A549 (cell line): Measurements from ENCODE around the gene KLF4. TPM values are rescaled to one million over a fixed set of nuclear protein-coding genes. Genes with fewer than 3 reads are reported as not detected.
A peak's percentile ranks its signal among the peaks of the same experiment; 100 is the strongest.

ENCODE experiments used
- ATAC-seq, 2 experiments: fragments of 200-7000 bp in 1 of 2; fragments of >200 bp in 1 of 2; cut with Nextera tagmentation in 1 of 2; cut with Tn5 transposase in 1 of 2; 3 replicates each; pipeline versions ENCODE4 v1.8.0 to v1.9.1; 2018 to 2020; ENCODE audit warnings: mild to moderate bottlenecking in 1 of 2, moderate library complexity in 1 of 2
- CTCF ChIA-PET: fragments of 300-600 bp; sonication (Branson Sonifier 250); formaldehyde crosslinking; extraction: SDS; loops from one replicate; lab custom pipeline; 2021; ENCODE audit warnings: antibody characterized with exemption, inconsistent platforms; lab: Yijun Ruan, JAX
- POLR2A ChIA-PET: fragments of 350-600 bp; formaldehyde crosslinking; extraction: SDS; loops from one replicate; lab custom pipeline; 2021; ENCODE audit warnings: antibody characterized with exemption, inconsistent platforms; lab: Yijun Ruan, JAX
- DNase-seq, 2 experiments: peaks; one replicate each; pipeline versions ENCODE4 v3.0.0 to v3.0.0-alpha.2; 2011 to 2016; ENCODE audit warnings: low read depth in 1 of 2, low spot score in 1 of 2
- FAIRE-seq: peaks from 2 replicates; lab custom pipeline; 2011; peaks lifted over from hg19 to GRCh38; lab: Jason Lieb, UNC
- H3K27ac ChIP-seq, 2 experiments: fragments of >200 bp; sonication (Bioruptor Twin); formaldehyde crosslinking; 3 replicates each; pipeline ENCODE4 v1.5.1; 2016 to 2017
- H3K4me1 ChIP-seq: fragments of >200 bp; sonication (Bioruptor Twin); formaldehyde crosslinking; 3 replicates; pipeline ENCODE4 v1.6.1; 2016
- H3K4me2 ChIP-seq: fragments of >200 bp; sonication (Bioruptor Twin); formaldehyde crosslinking; 3 replicates; pipeline ENCODE4 v1.6.1; 2016
- H3K4me3 ChIP-seq: fragments of >200 bp; sonication (Bioruptor Twin); formaldehyde crosslinking; 3 replicates; pipeline ENCODE4 v1.5.1; 2016
- H3K9me3 ChIP-seq: fragments of >200 bp; sonication (Bioruptor Twin); formaldehyde crosslinking; 3 replicates; pipeline ENCODE4 v1.6.1; 2016
- CEBPB ChIP-seq, 2 experiments: fragments of >200 bp in 1 of 2; sonication (Bioruptor Twin) in 1 of 2; formaldehyde crosslinking in 1 of 2; IDR thresholded peaks; 2 replicates each; pipeline ENCODE4 v1.6.1; 2012 to 2016
- CHD2 ChIP-seq: fragments of 150-350 bp; IDR thresholded peaks from 2 replicates; pipeline ENCODE4 v1.6.1; 2014; ENCODE audit warnings: low read length; ENCODE audit not compliant: partially characterized antibody
- EP300 ChIP-seq, 2 experiments: fragments of >200 bp; sonication (Bioruptor Twin); formaldehyde crosslinking; IDR thresholded peaks; 2 replicates in 1 of 2; 3 replicates in 1 of 2; pipeline ENCODE4 v1.6.1; 2016 to 2017
- ESRRA ChIP-seq: fragments of 150-350 bp; IDR thresholded peaks from 2 replicates; pipeline ENCODE4 v1.6.1; 2014; ENCODE audit warnings: mild to moderate bottlenecking, low read length, borderline replicate concordance
- FOSL2 ChIP-seq, 2 experiments: fragments of 450-650 bp in 1 of 2; fragments of >200 bp in 1 of 2; sonication (Bioruptor Twin) in 1 of 2; formaldehyde crosslinking; IDR thresholded peaks; 2 replicates each; pipeline versions ENCODE4 v1.5.0 to v1.6.1; 2016 to 2020; ENCODE audit warnings: mild to moderate bottlenecking in 1 of 2, moderate library complexity in 1 of 2
- HDAC2 ChIP-seq: fragments of 200-600 bp; sonication (generic); IDR thresholded peaks from 2 replicates; pipeline ENCODE4 v1.6.1; 2016
- HOXB13 ChIP-seq: fragments of 250-450 bp; sonication (Bioruptor Pico); IDR thresholded peaks from 2 replicates; pipeline ENCODE4 v1.5.0; 2020; ENCODE audit warnings: low read depth, mild to moderate bottlenecking, moderate library complexity
- MYC ChIP-seq: IDR thresholded peaks from 2 replicates; pipeline ENCODE4 v1.6.1; 2012; ENCODE audit warnings: mild to moderate bottlenecking, inconsistent platforms, low read length, improper control_type of control experiment, borderline replicate concordance
- NR3C1 ChIP-seq: fragments of >200 bp; sonication (Bioruptor Twin); formaldehyde crosslinking; IDR thresholded peaks from 3 replicates; pipeline ENCODE4 v1.6.1; 2017
- RFX5 ChIP-seq: fragments of 450-650 bp; IDR thresholded peaks from 2 replicates; pipeline ENCODE4 v1.7.1; 2014; ENCODE audit warnings: antibody characterized with exemption, mild to moderate bottlenecking, moderate library complexity
- RNF2 ChIP-seq: fragments of 200-600 bp; sonication (generic); IDR thresholded peaks from 2 replicates; pipeline ENCODE4 v1.6.1; 2016; ENCODE audit warnings: low read depth, mild to moderate bottlenecking, antibody characterized with exemption, moderate library complexity, borderline replicate concordance
- TFCP2L1 ChIP-seq: fragments of 250-450 bp; sonication (Bioruptor Pico); IDR thresholded peaks from 2 replicates; pipeline ENCODE4 v1.5.0; 2021; ENCODE audit warnings: mild to moderate bottlenecking
- TP53 ChIP-seq: fragments of 250-450 bp; sonication (Bioruptor Pico); IDR thresholded peaks from 2 replicates; pipeline ENCODE4 v1.5.0; 2021; ENCODE audit warnings: mild to moderate bottlenecking, moderate library complexity
- ZSCAN20 ChIP-seq: fragments of 250-450 bp; sonication (Bioruptor Pico); IDR thresholded peaks from 2 replicates; pipeline ENCODE4 v1.8.0; 2022; ENCODE audit warnings: mild to moderate bottlenecking, moderate library complexity
- WGBS: methylation state at CpG from one replicate; pipeline ENCODE4 v1.1.6; 2017; ENCODE audit errors: missing lambda C conversion rate; 5-methylcytosine and 5-hydroxymethylcytosine counted together
- polyA plus RNA-seq, 4 experiments: library from polyadenylated mRNA; depleted of rRNA in 3 of 4; stranded (reverse); fragments of >200 nt; fragmentation: RNase III in 1 of 4; extraction: RNeasy Plus Mini Kit Qiagen cat#74134 plus additional on column Dnase treatment in 1 of 4; gene quantifications; 2 replicates in 3 of 4; 3 replicates in 1 of 4; pipeline ENCODE4 v1.2.3, GENCODE V29; 2011 to 2017
- TF ChIP-seq, protein P1 (sequence below): fragments of 250-450 bp; sonication (Bioruptor Pico); IDR thresholded peaks from 2 replicates; pipeline ENCODE4 v1.5.0; 2021; ENCODE audit warnings: mild to moderate bottlenecking, moderate library complexity, borderline replicate concordance
- TF ChIP-seq, protein P2 (sequence below): IDR thresholded peaks from 2 replicates; pipeline ENCODE4 v1.6.1; 2012
- TF ChIP-seq, protein P3 (sequence below): fragments of 200-600 bp; sonication (generic); IDR thresholded peaks from 2 replicates; pipeline ENCODE4 v1.6.1; 2016; ENCODE audit warnings: antibody characterized with exemption, mild to moderate bottlenecking, moderate library complexity
- TF ChIP-seq, protein P4 (sequence below): IDR thresholded peaks from 2 replicates; pipeline ENCODE4 v1.6.1; 2012; ENCODE audit warnings: low read depth, borderline replicate concordance
- TF ChIP-seq, protein P5 (sequence below): fragments of 150-350 bp; IDR thresholded peaks from 2 replicates; pipeline ENCODE4 v1.6.1; 2014; ENCODE audit warnings: low read depth, mild to moderate bottlenecking, low read length

The KLF4 gene
- polyA plus RNA-seq, 2 of the 4 experiments (the other 2 are of a cell fraction): 3.6 to 8.3 TPM

DNA sequence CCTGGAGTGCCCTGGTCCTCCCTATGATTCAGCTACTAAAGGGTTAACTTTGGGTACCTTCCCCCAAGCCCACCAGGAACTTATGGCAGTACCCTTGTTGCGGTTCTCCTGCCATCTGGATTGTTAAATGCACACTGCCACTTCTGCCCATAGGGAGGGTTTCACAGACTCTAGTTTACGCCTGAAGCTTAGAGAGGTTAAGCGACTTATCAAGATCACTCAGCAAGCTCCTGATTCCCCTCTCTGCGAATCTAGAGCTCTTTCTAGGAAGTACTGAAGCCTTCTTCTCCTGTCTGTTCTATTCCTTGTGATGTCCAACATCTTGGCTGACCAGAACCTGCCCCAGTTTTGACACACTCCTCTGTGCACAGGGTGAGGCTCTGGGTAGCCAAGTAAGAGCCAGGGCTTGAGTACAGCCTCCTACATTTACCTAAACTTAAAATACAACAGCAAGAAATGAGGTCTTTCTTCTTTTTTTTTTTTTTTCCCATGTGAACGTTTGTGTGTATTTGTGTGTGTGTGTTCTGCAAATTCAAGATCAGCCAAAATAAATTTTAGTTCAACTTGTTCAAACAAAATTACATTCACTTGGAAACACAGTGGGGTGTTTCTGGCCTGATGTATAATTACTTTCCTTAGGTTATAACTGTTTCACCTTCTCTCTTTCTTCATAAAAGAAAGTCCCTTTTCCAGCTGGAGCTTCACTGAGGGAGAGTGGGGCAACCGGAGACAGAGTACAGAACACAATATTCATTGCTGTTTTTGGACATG is 28.7 kb upstream of the KLF4 start:
- Histone ChIP-seq H3K4me3 (no peak overlapping the region), H3K4me1 (no peaks in the 10 kb centered on the region), H3K27ac (peak overlapping the region in 1 of 2 experiments; percentile 4; a peak in 1 of 6 replicates), H3K9me3 (no peaks in the 10 kb centered on the region), H3K4me2 (no peak overlapping the region)
- WGBS: 53% methylated on average over 6 of the region's 6 CpGs
- ChIA-PET POLR2A (no interaction called here), CTCF (interaction anchor here (1.0 kb wide), 1 partner anchor 18 kb away, joined by 3 read pairs; no protein-coding TSS in a partner anchor)
- FAIRE-seq: no peak
- no peak for DNase-seq
- TF ChIP-seq, protein P1, sequence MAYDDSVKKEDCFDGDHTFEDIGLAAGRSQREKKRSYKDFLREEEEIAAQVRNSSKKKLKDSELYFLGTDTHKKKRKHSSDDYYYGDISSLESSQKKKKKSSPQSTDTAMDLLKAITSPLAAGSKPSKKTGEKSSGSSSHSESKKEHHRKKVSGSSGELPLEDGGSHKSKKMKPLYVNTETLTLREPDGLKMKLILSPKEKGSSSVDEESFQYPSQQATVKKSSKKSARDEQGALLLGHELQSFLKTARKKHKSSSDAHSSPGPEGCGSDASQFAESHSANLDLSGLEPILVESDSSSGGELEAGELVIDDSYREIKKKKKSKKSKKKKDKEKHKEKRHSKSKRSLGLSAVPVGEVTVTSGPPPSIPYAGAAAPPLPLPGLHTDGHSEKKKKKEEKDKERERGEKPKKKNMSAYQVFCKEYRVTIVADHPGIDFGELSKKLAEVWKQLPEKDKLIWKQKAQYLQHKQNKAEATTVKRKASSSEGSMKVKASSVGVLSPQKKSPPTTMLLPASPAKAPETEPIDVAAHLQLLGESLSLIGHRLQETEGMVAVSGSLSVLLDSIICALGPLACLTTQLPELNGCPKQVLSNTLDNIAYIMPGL (CRISPR knock-in tag): no peak
- TF ChIP-seq HDAC2 (no peak), ESRRA (no peak), RNF2 (no peak)
- peak in 1 of 2 experiments; percentile 26; a peak in 1 of 6 replicates for ATAC-seq

DNA sequence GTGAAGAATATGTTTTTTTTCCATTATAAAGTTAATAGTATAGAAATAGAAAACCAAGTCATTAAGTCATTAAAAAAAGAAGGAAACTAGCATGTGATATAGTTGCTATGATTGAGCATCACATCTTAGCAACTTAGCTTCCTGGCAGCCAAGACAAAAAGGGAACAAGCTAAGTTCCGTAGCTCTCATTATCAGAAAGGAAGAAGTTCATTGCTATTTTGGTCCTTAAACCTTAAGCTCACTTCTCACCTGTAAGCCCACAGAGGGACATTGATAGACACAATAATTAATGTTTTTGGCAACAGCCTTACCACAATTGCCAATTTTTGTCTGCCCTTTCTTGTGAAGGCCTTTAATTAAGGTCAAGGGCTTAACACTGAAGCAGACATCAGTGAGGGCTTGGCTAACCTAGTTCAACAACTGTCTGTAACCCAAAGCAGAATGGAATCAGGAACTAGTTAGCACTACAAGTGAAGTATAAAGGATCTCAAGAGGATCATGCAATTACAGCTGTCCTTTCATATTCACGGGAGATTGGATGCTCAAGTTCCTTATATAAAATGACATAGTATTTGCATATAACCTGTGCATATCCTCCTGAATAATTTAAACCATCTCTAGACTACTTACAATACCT is 24.0 kb upstream of the KLF4 start:
- ATAC-seq: no peak
- no peak overlapping the region for H3K4me2 ChIP-seq
- no peaks in the 10 kb centered on the region for H3K4me1 ChIP-seq
- TF ChIP-seq, protein P2, sequence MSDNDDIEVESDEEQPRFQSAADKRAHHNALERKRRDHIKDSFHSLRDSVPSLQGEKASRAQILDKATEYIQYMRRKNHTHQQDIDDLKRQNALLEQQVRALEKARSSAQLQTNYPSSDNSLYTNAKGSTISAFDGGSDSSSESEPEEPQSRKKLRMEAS: no peak
- TF ChIP-seq NR3C1 (no peak), FOSL2 (IDR thresholded peaks at IDR 0.05) (no peak), FOSL2 (CRISPR knock-in tag; IDR thresholded peaks at IDR 0.05) (no peak), MYC (no peak), RFX5 (no peak), EP300 (IDR thresholded peaks at IDR 0.05) (no peak), TP53 (CRISPR knock-in tag) (no peak), CEBPB (IDR thresholded peaks at IDR 0.05) (no peak), HOXB13 (CRISPR knock-in tag) (no peak), CHD2 (no peak), ZSCAN20 (CRISPR knock-in tag) (no peak), TFCP2L1 (CRISPR knock-in tag) (no peak)
- TF ChIP-seq, protein P3, sequence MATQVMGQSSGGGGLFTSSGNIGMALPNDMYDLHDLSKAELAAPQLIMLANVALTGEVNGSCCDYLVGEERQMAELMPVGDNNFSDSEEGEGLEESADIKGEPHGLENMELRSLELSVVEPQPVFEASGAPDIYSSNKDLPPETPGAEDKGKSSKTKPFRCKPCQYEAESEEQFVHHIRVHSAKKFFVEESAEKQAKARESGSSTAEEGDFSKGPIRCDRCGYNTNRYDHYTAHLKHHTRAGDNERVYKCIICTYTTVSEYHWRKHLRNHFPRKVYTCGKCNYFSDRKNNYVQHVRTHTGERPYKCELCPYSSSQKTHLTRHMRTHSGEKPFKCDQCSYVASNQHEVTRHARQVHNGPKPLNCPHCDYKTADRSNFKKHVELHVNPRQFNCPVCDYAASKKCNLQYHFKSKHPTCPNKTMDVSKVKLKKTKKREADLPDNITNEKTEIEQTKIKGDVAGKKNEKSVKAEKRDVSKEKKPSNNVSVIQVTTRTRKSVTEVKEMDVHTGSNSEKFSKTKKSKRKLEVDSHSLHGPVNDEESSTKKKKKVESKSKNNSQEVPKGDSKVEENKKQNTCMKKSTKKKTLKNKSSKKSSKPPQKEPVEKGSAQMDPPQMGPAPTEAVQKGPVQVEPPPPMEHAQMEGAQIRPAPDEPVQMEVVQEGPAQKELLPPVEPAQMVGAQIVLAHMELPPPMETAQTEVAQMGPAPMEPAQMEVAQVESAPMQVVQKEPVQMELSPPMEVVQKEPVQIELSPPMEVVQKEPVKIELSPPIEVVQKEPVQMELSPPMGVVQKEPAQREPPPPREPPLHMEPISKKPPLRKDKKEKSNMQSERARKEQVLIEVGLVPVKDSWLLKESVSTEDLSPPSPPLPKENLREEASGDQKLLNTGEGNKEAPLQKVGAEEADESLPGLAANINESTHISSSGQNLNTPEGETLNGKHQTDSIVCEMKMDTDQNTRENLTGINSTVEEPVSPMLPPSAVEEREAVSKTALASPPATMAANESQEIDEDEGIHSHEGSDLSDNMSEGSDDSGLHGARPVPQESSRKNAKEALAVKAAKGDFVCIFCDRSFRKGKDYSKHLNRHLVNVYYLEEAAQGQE: no peak
- TF ChIP-seq, protein P4, sequence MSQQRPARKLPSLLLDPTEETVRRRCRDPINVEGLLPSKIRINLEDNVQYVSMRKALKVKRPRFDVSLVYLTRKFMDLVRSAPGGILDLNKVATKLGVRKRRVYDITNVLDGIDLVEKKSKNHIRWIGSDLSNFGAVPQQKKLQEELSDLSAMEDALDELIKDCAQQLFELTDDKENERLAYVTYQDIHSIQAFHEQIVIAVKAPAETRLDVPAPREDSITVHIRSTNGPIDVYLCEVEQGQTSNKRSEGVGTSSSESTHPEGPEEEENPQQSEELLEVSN: no peak
- TF ChIP-seq, protein P5, sequence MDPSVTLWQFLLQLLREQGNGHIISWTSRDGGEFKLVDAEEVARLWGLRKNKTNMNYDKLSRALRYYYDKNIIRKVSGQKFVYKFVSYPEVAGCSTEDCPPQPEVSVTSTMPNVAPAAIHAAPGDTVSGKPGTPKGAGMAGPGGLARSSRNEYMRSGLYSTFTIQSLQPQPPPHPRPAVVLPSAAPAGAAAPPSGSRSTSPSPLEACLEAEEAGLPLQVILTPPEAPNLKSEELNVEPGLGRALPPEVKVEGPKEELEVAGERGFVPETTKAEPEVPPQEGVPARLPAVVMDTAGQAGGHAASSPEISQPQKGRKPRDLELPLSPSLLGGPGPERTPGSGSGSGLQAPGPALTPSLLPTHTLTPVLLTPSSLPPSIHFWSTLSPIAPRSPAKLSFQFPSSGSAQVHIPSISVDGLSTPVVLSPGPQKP: no peak
- TF ChIP-seq, all 56 proteins: peak for 0
- FAIRE-seq (peak; percentile 28), DNase-seq (no peak)
- POLR2A ChIA-PET: no interaction called here
- WGBS: 90% methylated on average over 2 of the region's 2 CpGs
- CTCF ChIA-PET: interaction anchor here (0.6 to 1.2 kb wide), 3 partner anchors 17 to 58 kb away, joined by 3 to 5 read pairs (median 3); no protein-coding TSS in a partner anchor
- H3K9me3 ChIP-seq: no peaks in the 10 kb centered on the region
- no peak overlapping the region for H3K4me3 ChIP-seq
- no peak overlapping the region for H3K27ac ChIP-seq
